DMS53 treated with DMSO at 0.1 percent for 48 hours (cell line): ENCODE measurements around the gene AARSD1.
A peak's percentile ranks its signal among the peaks of the same experiment; 100 is the strongest.
"Not testable (repeated sequence)": the region's sequence is repeated elsewhere in the genome, so short reads cannot be mapped to it uniquely, and the experiment has no call there.

Source experiments
- DNase-seq: peaks from one replicate; lab custom pipeline; 2025; ENCODE audit not compliant: unreplicated experiment; lab: John Stamatoyannopoulos, UW

AARSD1 gene

DNA sequence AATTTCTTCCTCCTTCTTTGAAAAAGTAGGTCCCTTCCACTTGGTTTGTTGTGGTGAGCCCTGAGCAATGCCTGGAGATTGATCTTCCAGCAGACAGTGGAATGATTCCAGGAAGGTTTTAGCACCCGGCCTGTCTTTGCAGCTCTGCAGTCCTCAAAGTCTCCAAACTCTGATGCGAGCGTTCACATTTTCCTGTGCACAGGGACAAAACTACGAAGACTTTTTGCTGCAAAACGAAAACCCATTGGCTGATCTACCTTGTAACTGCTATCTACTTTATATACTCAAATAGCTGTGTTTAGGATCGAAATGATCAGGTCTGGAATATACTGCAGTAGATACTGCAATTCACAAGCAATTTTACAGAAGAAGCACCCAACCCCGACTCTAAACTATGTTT is 42.0 kb downstream of the AARSD1 start:
- no peak for DNase-seq

DNA sequence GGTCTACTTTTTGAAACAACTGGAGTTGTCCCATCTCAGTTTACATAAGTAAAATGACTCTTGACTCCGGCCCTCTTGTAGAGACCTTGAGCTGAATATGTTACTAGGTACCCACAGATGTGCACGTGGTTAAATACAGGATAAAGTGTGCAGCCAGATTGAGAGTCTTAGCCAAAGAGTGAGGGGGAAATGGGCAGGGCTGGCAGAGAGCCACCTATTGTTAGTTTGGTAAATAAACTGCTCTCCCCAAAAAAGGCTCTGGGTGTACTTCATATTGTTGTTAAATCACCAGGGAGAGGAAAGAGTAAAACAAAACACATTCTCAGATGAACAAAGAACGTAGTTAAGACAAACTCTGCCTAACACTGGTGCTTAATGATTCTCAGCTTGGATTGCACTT is 43.3 kb downstream of the AARSD1 start:
- no peak for DNase-seq

DNA sequence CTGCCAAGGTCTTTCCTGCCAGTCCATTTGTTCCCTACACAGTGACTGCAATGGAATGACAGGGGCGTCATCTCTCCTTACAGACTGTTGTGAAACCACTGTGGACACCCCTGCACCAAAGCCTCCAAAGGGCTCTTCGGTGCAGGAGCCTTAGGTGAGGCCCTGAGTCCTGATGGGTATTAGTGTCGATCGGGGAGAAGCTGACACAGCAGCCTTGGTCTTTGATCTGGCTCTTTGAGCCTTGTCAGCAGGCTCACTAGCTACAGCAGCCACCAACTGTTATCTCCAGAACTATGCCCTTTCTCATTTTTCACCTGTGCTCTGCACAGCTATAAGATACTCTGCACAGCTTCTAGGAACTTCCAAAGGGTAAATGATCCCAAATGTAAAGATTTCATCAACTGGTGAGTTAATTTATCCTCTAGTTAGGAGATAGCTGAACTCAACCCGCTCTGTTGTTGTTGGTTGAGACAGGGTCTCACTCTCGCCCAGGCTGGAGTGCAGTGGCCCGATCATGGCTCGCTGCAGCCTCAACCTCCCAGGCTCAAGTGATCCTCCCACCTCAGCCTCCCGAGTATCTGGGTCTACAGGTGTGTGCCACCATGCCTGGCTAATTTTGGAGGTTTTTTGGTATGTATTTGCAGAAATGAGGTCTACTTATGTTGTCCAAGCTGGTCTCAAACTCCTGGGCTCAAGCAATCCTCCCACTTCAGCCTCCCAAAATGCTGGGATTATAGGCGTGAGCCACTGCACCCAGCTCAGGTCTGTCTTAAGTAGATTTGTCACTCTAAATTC is 44.0 kb downstream of the AARSD1 start:
- DNase-seq: no peak

DNA sequence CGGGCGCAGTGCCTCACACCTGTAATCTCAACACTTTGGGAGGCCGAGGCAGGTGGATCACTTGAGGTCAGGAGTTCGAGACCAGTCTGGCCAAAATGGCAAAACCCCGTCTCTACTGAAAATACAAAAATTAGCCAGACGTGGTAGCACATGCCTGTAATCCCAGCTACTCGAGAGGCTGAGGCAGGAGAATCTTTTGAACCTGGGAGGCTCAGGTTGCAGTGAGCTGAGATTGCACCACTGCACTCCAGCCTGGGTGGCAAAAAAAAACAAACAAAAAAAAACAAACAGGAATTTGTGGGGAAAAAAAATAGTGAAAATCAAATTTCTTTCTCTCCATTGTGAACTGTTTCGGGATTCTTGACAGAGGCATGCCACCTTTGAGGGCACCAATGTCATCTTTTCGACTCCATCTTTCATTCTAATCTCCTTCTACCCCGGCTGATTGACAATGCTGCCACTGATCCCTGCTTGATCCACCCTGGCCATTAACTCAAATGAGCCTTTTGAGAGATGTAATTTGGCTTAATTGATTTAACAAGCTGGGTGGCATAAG is 44.7 kb downstream of the AARSD1 start:
- not testable (repeated sequence) for DNase-seq

DNA sequence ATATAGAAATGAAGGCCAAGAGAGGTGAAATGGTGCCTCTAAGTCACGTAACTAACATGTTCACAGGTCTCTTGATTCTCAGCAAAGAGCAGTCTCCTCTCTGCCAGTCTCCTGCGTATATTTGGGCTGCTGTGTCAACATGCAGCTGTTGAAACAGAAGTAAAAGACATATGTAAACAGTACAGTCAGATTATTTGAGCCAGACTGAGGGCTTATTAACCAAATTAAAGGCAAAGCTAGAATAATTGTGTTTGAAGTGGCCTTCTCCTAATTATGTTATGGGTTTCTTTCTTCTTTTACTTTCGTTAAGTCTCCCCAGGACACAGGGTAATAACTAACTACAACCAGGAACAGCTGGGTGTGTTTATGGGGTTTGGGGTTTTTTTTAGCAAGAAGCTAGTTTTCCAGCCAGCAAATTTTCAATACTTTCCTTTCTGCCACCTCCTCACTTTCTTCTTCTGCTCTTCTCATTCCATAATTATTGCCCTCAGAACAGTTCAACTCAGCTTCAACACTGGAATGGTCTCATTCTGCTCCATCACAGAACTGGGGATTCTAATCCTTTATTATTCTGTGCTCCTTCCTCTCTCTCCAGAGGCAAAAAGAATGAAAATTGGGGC is 45.2 kb downstream of the AARSD1 start:
- DNase-seq: peak; percentile 56

DNA sequence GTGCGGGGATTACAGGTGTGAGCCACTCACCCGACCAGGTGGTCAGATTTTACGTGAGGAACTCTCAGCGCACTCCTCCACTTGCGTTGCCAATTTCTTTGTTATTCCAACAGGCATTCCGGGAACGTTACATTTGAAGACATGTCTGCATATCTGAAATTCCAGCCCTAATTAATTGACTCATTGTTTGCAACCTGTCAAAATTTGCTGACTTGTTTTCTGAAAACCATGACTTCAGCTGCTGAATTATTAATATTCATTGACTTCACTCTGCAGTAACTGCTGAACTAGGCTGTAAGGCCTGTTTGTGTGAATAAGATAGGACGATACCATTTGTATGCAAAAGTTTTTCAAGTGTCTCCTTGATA is 47.0 kb downstream of the AARSD1 start:
- DNase-seq: no peak

DNA sequence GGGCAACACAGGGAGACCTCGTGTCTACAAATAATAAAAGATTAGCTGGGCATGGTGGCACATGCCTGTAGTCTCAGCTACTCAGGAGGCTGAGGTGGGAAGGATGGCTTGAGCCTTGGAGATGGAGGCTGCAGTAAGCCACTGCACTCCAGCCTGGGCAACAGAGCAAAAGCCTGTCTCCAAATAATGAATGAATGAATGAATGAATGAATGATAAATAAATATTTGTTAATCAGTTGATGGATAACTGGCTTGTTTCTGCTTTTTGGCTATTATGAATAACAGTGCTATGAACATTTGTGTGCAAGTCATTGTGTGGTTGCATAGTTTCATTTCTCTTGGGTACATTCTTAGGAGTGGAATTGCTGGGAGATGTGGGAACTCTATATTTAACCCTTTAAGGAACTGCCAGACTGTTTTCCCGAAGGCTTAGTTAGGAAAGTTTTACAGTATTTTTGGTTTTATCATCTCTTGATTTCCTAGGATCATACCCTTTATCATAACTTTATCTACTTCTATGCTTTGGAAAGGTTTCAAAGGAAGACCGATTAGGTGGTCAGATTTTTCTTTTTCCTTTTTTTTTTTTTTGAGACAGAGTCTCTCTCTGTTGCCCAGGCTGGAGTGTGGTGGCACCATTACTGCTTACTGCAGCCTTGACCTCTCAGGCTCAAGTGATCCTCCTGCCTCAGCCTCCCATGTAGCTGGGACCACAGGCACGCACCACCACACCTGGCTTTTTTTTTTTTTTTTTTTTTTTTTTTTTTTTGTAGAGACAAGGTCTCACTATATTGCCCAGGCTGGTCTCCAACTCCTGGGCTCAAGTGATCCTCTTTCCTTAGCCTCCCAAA is 47.6 kb downstream of the AARSD1 start:
- DNase-seq: not testable (repeated sequence)

DNA sequence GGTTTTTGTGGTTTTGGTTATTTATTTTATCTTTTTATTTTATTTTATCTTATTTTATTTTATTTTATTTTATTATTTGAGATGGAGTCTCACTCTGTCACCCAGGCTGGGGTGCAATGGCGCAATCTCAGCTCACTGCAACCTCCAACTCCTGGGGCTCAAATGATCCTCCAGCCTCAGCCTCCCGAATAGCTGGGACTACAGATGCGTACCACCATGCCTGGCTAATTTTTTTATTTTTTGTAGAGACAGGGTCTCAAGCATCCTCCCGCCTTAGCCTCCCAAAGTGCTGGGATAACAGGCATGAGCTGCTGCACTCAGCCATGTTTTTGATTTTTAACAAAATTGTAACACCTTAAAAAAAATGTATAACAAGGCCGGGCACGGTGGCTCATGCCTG is 49.0 kb downstream of the AARSD1 start:
- not testable (repeated sequence) for DNase-seq

DNA sequence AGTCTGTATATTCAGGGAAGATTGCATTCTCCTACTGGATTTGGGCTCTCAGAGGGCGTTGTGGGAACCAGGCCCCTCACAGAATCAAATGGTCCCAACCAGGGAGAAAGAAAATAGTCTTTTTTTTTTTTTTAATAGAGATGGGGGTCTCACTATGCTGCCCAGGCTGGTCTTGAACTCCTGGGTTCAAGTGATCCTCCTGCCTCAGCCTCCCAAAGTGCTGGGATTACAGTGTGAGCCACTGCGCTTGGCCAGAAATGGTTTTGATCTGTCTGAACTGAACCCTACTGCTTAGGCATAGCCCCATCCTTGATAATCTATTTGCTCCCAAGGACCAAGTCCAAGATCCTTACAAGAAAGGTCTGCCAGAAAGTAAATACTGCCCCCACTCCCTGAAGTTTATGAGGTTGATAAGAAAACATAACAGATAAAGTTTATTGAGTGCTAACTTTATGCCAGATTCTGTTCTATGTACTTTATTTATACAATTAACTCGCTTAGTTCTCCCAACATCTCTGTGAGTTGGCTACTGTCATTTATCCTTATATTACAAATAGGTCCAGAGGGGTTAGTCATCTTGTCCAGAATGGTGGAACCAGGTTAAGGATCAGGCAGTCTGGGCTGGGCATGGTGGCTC is 50.2 kb downstream of the AARSD1 start:
- DNase-seq: no peak

DNA sequence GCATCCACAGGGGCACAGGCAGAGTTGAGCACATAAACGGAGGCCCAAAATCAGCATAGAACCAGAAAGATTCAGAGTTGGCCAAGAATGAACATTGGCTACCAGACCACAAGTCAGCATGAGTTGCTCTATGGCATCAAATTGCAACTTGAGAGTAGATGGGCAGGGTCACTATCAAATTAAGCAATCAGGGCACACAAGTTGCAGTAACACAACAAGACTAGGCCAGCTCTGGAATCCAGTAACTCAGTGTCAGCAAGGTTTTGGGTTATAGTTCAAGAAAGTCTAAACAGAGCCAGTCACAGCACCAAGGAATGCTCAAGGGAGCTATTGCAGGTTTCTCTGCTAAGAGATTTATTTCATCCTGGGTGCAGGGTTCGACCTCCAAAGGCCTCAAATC is 50.7 kb downstream of the AARSD1 start:
- no peak for DNase-seq

DNA sequence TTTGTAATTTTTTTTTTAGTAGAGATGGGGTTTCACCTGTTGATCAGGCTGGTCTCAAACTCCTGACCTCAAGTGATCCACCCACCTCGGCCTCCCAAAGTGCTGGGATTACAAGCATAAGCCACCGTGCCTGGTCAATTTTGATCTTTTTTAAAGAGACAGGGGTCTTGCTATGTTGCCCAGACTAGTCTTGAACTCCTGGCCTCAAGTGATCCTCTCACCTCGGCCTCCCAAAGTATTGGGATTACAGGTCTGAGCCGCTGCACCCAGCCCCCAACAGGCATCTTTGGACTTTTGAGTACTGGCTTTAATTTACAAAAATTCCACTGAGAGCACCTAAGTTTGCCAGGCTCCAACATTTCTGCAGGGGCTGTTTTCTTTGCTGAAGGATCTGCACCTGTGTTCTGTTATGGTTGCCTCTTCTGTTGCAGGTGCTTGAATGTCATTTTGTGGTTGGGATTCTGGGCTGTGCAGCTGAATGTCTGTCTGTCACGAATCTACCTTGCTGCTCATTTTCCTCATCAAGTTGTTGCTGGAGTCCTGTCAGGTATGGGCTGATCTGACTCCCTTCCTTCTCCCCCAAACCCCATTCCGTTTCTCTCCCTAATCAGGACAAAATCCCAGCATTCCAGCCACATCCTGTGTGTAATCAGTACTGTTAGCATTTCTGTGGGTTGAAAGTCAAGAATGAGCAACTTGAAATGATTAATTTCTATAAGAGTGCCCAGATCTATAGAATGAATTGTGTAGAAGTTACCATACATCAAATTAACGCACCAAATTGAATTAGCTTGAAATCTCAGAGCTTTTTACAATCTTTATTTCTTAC is 55.2 kb downstream of the AARSD1 start:
- no peak for DNase-seq

DNA sequence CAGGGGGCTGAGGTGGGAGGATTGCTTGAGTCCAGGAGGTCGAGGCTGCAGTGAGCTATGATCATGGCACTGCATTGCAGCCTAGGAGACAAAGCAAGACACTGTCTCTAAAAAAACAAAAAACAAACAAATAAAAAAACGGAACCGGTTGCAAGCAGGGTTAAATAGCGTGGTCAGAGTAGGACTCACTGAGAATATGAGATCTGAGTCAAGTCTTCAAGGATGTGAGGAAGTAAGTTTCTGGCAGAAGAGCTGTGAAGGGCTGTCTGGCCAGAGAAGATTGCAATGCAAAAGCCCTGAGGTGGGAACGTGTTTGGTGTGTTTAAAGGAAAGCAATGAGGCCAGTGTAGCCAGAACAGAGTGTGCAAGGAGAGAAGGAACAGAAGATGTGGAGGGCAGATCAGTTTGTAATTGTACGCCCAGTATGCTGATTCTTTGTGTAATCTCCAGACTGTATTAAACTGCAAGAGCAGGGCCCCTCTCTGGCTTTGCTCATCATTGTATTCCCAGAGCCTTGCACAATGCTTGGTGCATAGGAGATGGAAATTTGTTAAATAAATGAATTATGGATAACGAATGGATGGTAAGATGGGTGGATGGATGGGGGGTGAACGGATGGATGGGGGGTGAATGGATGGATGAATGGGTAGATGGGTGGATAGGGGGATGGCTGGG is 57.3 kb downstream of the AARSD1 start:
- DNase-seq: no peak

DNA sequence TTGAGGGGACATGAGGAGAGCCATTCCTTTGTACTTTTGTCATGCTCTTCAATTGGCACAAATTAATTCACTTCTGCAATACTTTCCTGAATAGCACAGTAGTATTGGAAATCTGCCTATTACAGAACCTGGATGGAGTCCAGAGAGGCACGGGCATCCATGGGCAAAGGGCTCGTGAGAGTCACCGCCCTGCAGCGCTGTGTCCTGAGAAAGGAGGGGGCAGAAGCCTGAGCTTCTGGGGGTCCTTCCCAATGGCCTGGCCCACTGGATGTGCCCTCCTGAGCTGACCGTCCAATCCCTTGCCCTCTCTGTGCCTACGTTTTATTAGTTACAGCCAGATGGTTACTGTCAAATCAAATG is 60.2 kb downstream of the AARSD1 start:
- DNase-seq: no peak

DNA sequence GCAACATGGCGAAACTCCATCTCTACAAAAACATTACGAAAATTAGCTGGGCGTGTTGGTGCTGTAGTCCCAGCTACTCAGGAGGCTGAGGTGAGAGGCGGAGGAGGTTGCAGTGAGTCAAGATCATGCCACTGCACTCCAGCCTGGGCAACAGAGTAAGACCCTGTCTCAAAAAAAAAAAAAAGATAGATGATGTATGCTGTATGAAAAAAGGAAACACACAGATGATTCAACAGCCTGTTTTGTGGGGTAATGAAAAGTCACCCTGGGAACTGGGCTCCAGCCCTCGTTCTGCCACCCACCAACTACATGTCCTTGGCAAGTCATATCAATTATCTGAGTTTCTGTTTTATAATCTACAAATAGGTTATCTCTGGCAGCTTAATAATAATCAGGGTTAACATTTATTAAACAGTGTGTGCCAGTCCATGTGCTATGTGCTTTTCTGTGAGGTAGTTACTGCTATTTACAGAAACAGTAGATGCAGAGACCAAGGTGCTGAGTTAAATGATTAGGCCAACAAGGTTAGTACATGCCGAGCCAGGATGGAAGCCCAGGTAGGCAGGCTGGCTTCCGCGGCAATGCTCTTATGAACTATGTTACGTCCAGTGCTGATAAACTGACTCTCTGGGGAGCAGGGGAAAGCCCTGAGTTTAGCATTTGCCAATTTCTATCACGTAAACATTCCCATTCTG is 62.6 kb downstream of the AARSD1 start:
- DNase-seq: no peak
